GM23248 (cell line): ENCODE data around the gene AGRN.

Experiments used
- EZH2 ChIP-seq: fragments of 200-600 bp; sonication (generic); IDR thresholded peaks from 2 replicates; pipeline ENCODE4 v1.6.1; 2018; ENCODE audit warnings: antibody characterized with exemption, mild to moderate bottlenecking; ENCODE audit not compliant: insufficient read depth, poor library complexity, severe bottlenecking
- EZH2phosphoT487 ChIP-seq: fragments of 200-600 bp; sonication (generic); IDR thresholded peaks from 2 replicates; pipeline ENCODE4 v1.6.1; 2018; ENCODE audit warnings: antibody characterized with exemption, moderate library complexity, mild to moderate bottlenecking, low read depth; ENCODE audit not compliant: insufficient read depth

DNA sequence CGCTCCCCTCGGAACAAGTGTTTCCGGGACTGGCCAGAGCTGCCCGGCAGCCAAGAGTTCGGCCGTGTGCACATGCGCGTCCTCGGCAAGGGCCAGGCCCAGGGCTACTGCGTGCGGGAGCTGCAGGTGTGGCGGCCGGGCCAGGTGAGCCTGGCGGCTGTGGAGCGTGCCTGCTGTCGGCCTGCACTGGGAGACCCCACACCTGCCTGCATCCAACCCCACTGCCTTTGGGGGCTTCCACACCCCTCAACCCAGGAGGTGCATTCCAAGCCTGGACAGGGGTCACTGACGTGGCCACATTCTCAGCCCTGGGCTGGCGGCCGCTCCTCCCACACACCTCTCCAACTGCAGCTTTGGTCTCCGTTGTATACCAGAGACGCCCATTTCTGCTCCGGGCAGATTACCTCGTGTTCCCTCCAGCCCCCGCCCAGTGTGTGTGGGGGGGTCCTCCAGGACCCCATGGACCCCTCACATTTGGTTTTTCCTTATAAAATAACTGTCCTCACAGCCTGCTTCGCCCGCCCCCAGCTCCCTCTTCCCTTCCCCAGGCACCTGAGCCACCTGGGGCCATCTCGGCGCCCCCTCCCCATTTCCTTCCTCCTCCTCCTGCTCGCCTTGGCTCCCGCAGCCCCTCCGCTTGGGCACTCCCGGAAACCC lies 48.1 kb downstream of the AGRN start:
- TF ChIP-seq EZH2phosphoT487 (no peak), EZH2 (no peak)
